A673 (cell line): ENCODE measurements around the gene G3BP1. TPM values are rescaled to one million over a fixed set of nuclear protein-coding genes. Genes with fewer than 3 reads are reported as not detected.
"Not testable (repeated sequence)": the region's sequence is repeated elsewhere in the genome, so short reads cannot be mapped to it uniquely, and the experiment has no call there.

ENCODE experiments used
- BruUV-seq: library from RNA; stranded (reverse); fragments of 400-500 nt; replicated peaks from 2 replicates; lab custom pipeline; 2021; lab: Mats Ljungman, UMichigan
- CTCF ChIA-PET: fragments of 300-600 bp; sonication (Branson Sonifier 250); formaldehyde crosslinking; loops from one replicate; lab custom pipeline; 2022; ENCODE audit warnings: antibody characterized with exemption; lab: Charles Lee
- POLR2A ChIA-PET: fragments of 300-600 bp; sonication (Branson Sonifier 250); formaldehyde crosslinking; loops from one replicate; lab custom pipeline; 2022; ENCODE audit warnings: antibody characterized with exemption; ENCODE audit not compliant: low non-redundant PET; lab: Charles Lee
- DNase-seq: peaks from one replicate; pipeline ENCODE4 v3.0.0-alpha.2; 2015; ENCODE audit warnings: low spot score
- H3K27ac ChIP-seq: fragments of 200-600 bp; sonication (generic); 2 replicates; pipeline ENCODE4 v1.5.1; 2016; ENCODE audit warnings: mixed run types, low read depth, mild to moderate bottlenecking, mixed read lengths, antibody characterized with exemption, low read length; ENCODE audit not compliant: poor library complexity, severe bottlenecking
- H3K27me3 ChIP-seq: fragments of 200-600 bp; sonication (generic); replicated peaks from 2 replicates; pipeline ENCODE4 v1.6.1; 2017; ENCODE audit warnings: mixed run types, low read depth, mild to moderate bottlenecking, mixed read lengths, antibody characterized with exemption, low read length; ENCODE audit not compliant: insufficient read depth, poor library complexity
- H3K36me3 ChIP-seq: fragments of 200-600 bp; sonication (generic); 2 replicates; pipeline ENCODE4 v1.6.1; 2016; ENCODE audit warnings: mixed run types, mild to moderate bottlenecking, mixed read lengths, antibody characterized with exemption, low read length; ENCODE audit not compliant: insufficient read depth, poor library complexity, severe bottlenecking
- H3K4me1 ChIP-seq: fragments of 200-600 bp; sonication (generic); 2 replicates; pipeline ENCODE4 v1.6.1; 2017; ENCODE audit warnings: mixed run types, mild to moderate bottlenecking, mixed read lengths, antibody characterized with exemption, low read length; ENCODE audit not compliant: insufficient read depth, poor library complexity, severe bottlenecking
- H3K4me3 ChIP-seq: fragments of 200-600 bp; sonication (generic); 2 replicates; pipeline ENCODE4 v1.5.1; 2016; ENCODE audit warnings: low read depth, mixed run types, mild to moderate bottlenecking, mixed read lengths, low read length; ENCODE audit not compliant: poor library complexity, severe bottlenecking
- H3K9me3 ChIP-seq: fragments of 200-600 bp; sonication (generic); 2 replicates; pipeline ENCODE4 v1.6.1; 2016; ENCODE audit warnings: mixed run types, low read depth, mild to moderate bottlenecking, mixed read lengths, antibody characterized with exemption, low read length; ENCODE audit not compliant: poor library complexity, severe bottlenecking
- CTCF ChIP-seq: fragments of 300-800, 200-600 bp; sonication (generic); conservative IDR thresholded peaks from 2 replicates; pipeline ENCODE4 v1.5.1; 2017; ENCODE audit warnings: low read depth, mild to moderate bottlenecking, antibody characterized with exemption, low read length, moderate library complexity, mixed read lengths
- EZH2 ChIP-seq: fragments of 200-600 bp; sonication (generic); IDR thresholded peaks from 2 replicates; pipeline ENCODE4 v1.6.1; 2017; ENCODE audit warnings: borderline replicate concordance, low read depth, mild to moderate bottlenecking, mixed read lengths, antibody characterized with exemption, low read length; ENCODE audit not compliant: poor library complexity, severe bottlenecking
- intact Hi-C: fragments of 100-400 bp; cut with micrococcal nuclease; formaldehyde crosslinking; loops from one replicate; pipeline ENCODE4 v1.10.0; 2022; ENCODE audit not compliant: unreplicated experiment
- total RNA-seq: library from RNA; stranded (reverse); gene quantifications from 2 replicates; pipeline ENCODE4 v1.2.3, GENCODE V29; 2021

The G3BP1 gene
- total RNA-seq, 1 experiment from 2014 or later, result 317 TPM

- intact Hi-C loops, result loop anchor here (5.0 to 10.0 kb wide), 2 partner anchors 93 to 435 kb away; partner anchors contain the start of gene GLRA1
- CTCF ChIA-PET, result no interaction called here
- no peaks in the 10 kb centered on the region for H3K4me1 ChIP-seq
These were observed 57.6 kb downstream of the G3BP1 start for GRCh38 chr5:151829370-151829769.

GRCh38 chr5:151832843-151833242 lies 61.1 kb downstream of the G3BP1 start:
- H3K9me3 ChIP-seq, BruUV-seq: not testable (repeated sequence)

More at GRCh38 chr5:151829370-151829769, 57.6 kb downstream of the G3BP1 start:
- Histone ChIP-seq H3K36me3 (no peaks in the 10 kb centered on the region), H3K4me3 (no peak overlapping the region), H3K9me3 (peaks cover 6% of the 10 kb centered on the region), H3K27me3 (no peaks in the 10 kb centered on the region), H3K27ac (no peak overlapping the region)
- no peak for DNase-seq
- POLR2A ChIA-PET, result no interaction called here
- no peak for TF ChIP-seq EZH2
- TF ChIP-seq CTCF, result no peak
- no TSS peak for BruUV-seq

GRCh38 chr5:151846765-151847164 lies 75.0 kb downstream of the G3BP1 start:
- Histone ChIP-seq H3K9me3 (no peaks in the 10 kb centered on the region), H3K36me3 (no peaks in the 10 kb centered on the region), H3K4me1 (no peaks in the 10 kb centered on the region), H3K27ac (no peak overlapping the region), H3K27me3 (no peaks in the 10 kb centered on the region), H3K4me3 (no peak overlapping the region)
- BruUV-seq, result no TSS peak
- no peak for DNase-seq
- CTCF ChIA-PET, result no interaction called here
- intact Hi-C loops, result no loop called here
- no peak for TF ChIP-seq EZH2
- TF ChIP-seq CTCF, result no peak
- POLR2A ChIA-PET, result no interaction called here

More at GRCh38 chr5:151832843-151833242, 61.1 kb downstream of the G3BP1 start:
- POLR2A ChIA-PET, H3K36me3 ChIP-seq, H3K4me3 ChIP-seq, H3K27me3 ChIP-seq, DNase-seq, intact Hi-C loops, H3K4me1 ChIP-seq, H3K27ac ChIP-seq: not testable (repeated sequence)
- CTCF ChIA-PET, result interaction anchor here (0.6 kb wide), 1 partner anchor 72 kb away, joined by 13 read pairs; no protein-coding TSS in a partner anchor

- H3K9me3 ChIP-seq, result no peaks in the 10 kb centered on the region
- no peaks in the 10 kb centered on the region for H3K27me3 ChIP-seq
- H3K4me3 ChIP-seq, result no peak overlapping the region
- H3K36me3 ChIP-seq, result no peaks in the 10 kb centered on the region
- intact Hi-C loops, result no loop called here
- no peak overlapping the region for H3K27ac ChIP-seq
- DNase-seq, result no peak
- ChIA-PET CTCF (no interaction called here), POLR2A (no interaction called here)
- TF ChIP-seq CTCF (no peak), EZH2 (no peak)
- no peaks in the 10 kb centered on the region for H3K4me1 ChIP-seq
- BruUV-seq, result no TSS peak
These were observed 76.1 kb downstream of the G3BP1 start for GRCh38 chr5:151847871-151848270.
